Osteoblast (primary cell): ENCODE results near the gene OR1N1. TPM values are rescaled to one million over a fixed set of nuclear protein-coding genes. Genes with fewer than 3 reads are reported as not detected.
A peak's percentile ranks its signal among the peaks of the same experiment; 100 is the strongest.

Experiments
- DNase-seq: peaks from one replicate; pipeline ENCODE4 v3.0.0; 2011; ENCODE audit warnings: low spot score, mixed read lengths; ENCODE audit not compliant: insufficient read length; ENCODE audit errors: missing footprints
- H2AFZ ChIP-seq: 2 replicates; pipeline ENCODE4 v1.6.0; 2011; ENCODE audit warnings: mild to moderate bottlenecking, low read length
- H3K27ac ChIP-seq: 2 replicates; pipeline ENCODE4 v1.5.1; 2011; ENCODE audit warnings: mild to moderate bottlenecking, low read depth, low read length, moderate library complexity
- H3K27me3 ChIP-seq: 2 replicates; pipeline ENCODE4 v1.6.0; 2012; ENCODE audit warnings: mild to moderate bottlenecking, control low read depth, inconsistent platforms, low read length, moderate library complexity; ENCODE audit not compliant: insufficient read depth
- H3K36me3 ChIP-seq: 2 replicates; pipeline ENCODE4 v1.5.1; 2011; ENCODE audit warnings: mild to moderate bottlenecking, low read length, control low read depth, moderate library complexity; ENCODE audit not compliant: insufficient read depth
- H3K4me1 ChIP-seq: 2 replicates; pipeline ENCODE4 v1.5.1; 2011; ENCODE audit warnings: mild to moderate bottlenecking, low read length, control low read depth, moderate library complexity; ENCODE audit not compliant: insufficient read depth
- H3K4me2 ChIP-seq: 2 replicates; pipeline ENCODE4 v1.6.0; 2011; ENCODE audit warnings: mild to moderate bottlenecking, low read length; ENCODE audit not compliant: insufficient read depth
- H3K4me3 ChIP-seq: fragments of 200-600 bp; sonication (generic); 3 replicates; pipeline ENCODE4 v1.5.1; 2012; ENCODE audit warnings: mild to moderate bottlenecking, low read length, inconsistent platforms; ENCODE audit not compliant: insufficient read depth
- H3K79me2 ChIP-seq: 2 replicates; pipeline ENCODE4 v1.6.0; 2012; ENCODE audit warnings: mild to moderate bottlenecking, low read length, control low read depth, inconsistent platforms; ENCODE audit not compliant: insufficient read depth
- H3K9me3 ChIP-seq: 2 replicates; pipeline ENCODE4 v1.5.1; 2011; ENCODE audit warnings: low read depth, low read length, control low read depth
- H4K20me1 ChIP-seq: 2 replicates; pipeline ENCODE4 v1.6.0; 2012; ENCODE audit warnings: mild to moderate bottlenecking, low read length, control low read depth; ENCODE audit not compliant: insufficient read depth
- CTCF ChIP-seq: IDR thresholded peaks from 2 replicates; pipeline ENCODE4 v1.5.1; 2011; ENCODE audit warnings: mild to moderate bottlenecking, low read depth, low read length, moderate library complexity; ENCODE audit errors: extremely low read depth
- total RNA-seq: library from RNA; depleted of rRNA; stranded (reverse); fragments of >200 nt; gene quantifications from 2 replicates; pipeline ENCODE4 v1.2.3, GENCODE V29; 2012

Gene OR1N1
- total RNA-seq, 1 donor = not detected

GRCh38 chr9:122506964-122507363 is 20.1 kb downstream of the OR1N1 start:
- no peaks in the 10 kb centered on the region for H3K27me3 ChIP-seq
- no peak overlapping the region for H2AFZ ChIP-seq
- TF ChIP-seq CTCF = no peak
- no peak for DNase-seq
- H3K27ac ChIP-seq = no peak overlapping the region
- H3K36me3 ChIP-seq = no peaks in the 10 kb centered on the region
- no peaks in the 10 kb centered on the region for H3K4me1 ChIP-seq
- no peaks in the 10 kb centered on the region for H4K20me1 ChIP-seq
- no peak overlapping the region for H3K4me2 ChIP-seq
- H3K79me2 ChIP-seq = no peaks in the 10 kb centered on the region
- no peak overlapping the region for H3K4me3 ChIP-seq
- H3K9me3 ChIP-seq = no peaks in the 10 kb centered on the region

- no peaks in the 10 kb centered on the region for H3K27me3 ChIP-seq
- no peak overlapping the region for H2AFZ ChIP-seq
- peak; percentile 41 for DNase-seq
- no peak overlapping the region for H3K4me2 ChIP-seq
- no peak overlapping the region for H3K4me3 ChIP-seq
- no peaks in the 10 kb centered on the region for H3K9me3 ChIP-seq
- H3K79me2 ChIP-seq = no peaks in the 10 kb centered on the region
- peak; percentile 80 for TF ChIP-seq CTCF
- H3K27ac ChIP-seq = no peak overlapping the region
- no peaks in the 10 kb centered on the region for H3K36me3 ChIP-seq
- no peaks in the 10 kb centered on the region for H4K20me1 ChIP-seq
- no peaks in the 10 kb centered on the region for H3K4me1 ChIP-seq
These were observed 28.2 kb downstream of the OR1N1 start for GRCh38 chr9:122498883-122499288.

- no peak overlapping the region for H3K4me2 ChIP-seq
- no peaks in the 10 kb centered on the region for H3K4me1 ChIP-seq
- no peak overlapping the region for H3K27ac ChIP-seq
- no peaks in the 10 kb centered on the region for H3K9me3 ChIP-seq
- H3K79me2 ChIP-seq = no peaks in the 10 kb centered on the region
- TF ChIP-seq CTCF = no peak
- DNase-seq = no peak
- H2AFZ ChIP-seq = no peak overlapping the region
- H3K4me3 ChIP-seq = no peak overlapping the region
- H3K27me3 ChIP-seq = peaks cover 9% of the 10 kb centered on the region
- no peaks in the 10 kb centered on the region for H3K36me3 ChIP-seq
- H4K20me1 ChIP-seq = no peaks in the 10 kb centered on the region
These were observed 48.0 kb downstream of the OR1N1 start for GRCh38 chr9:122479062-122479461.

GRCh38 chr9:122477826-122478225 is 49.3 kb downstream of the OR1N1 start, which contains the start of gene OR1J1:
Gene OR1J1 (minus strand): TSS chr9:122477926. CDS start chr9:122477926, 0 bp downstream.
- H2AFZ ChIP-seq = no peak within 1 kb of the TSS
- H3K79me2 ChIP-seq = no peaks in the 10 kb centered on the region
- no peaks in the 10 kb centered on the region for H3K9me3 ChIP-seq
- no peaks in the 10 kb centered on the region for H3K36me3 ChIP-seq
- H3K4me2 ChIP-seq = no peak within 1 kb of the TSS
- H3K27ac ChIP-seq = no peak within 1 kb of the TSS
- H3K4me3 ChIP-seq = no peak within 1 kb of the TSS
- peaks cover 12% of the 10 kb centered on the region for H3K27me3 ChIP-seq
- TF ChIP-seq CTCF = no peak
- no peak for DNase-seq
- H4K20me1 ChIP-seq = no peaks in the 10 kb centered on the region
- H3K4me1 ChIP-seq = no peaks in the 10 kb centered on the region
